GM12878 (cell line): ENCODE results near the gene TIRAP. TPM values are rescaled to one million over a fixed set of nuclear protein-coding genes. Genes with fewer than 3 reads are reported as not detected.

Experiments
- ASH2L ChIP-seq: fragments of 300-600, 200-600 bp; sonication (generic); IDR thresholded peaks from 2 replicates; pipeline ENCODE4 v1.6.1; 2017; ENCODE audit warnings: low read depth, mild to moderate bottlenecking, borderline replicate concordance
- CBFB ChIP-seq: IDR thresholded peaks from 2 replicates; pipeline ENCODE4 v1.6.1; 2016; ENCODE audit warnings: antibody characterized with exemption, low read depth
- CEBPB ChIP-seq, 2 experiments: fragments of 150-350 bp in 1 of 2; IDR thresholded peaks; 2 replicates each; pipeline ENCODE4 v1.6.1; 2012 to 2014; ENCODE audit warnings: low read depth in 2 of 2, low read length in 2 of 2, borderline replicate concordance in 1 of 2, inconsistent platforms in 1 of 2
- CHD1 ChIP-seq: IDR thresholded peaks from 2 replicates; pipeline ENCODE4 v1.6.1; 2012; ENCODE audit warnings: low read depth, low read length, improper control_type of control experiment
- EP300 ChIP-seq, 2 experiments: fragments of 150-350 bp in 1 of 2; IDR thresholded peaks; 2 replicates each; pipeline ENCODE4 v1.6.1; 2011 to 2012; ENCODE audit warnings: low read depth in 2 of 2, low read length in 2 of 2, borderline replicate concordance in 1 of 2, improper control_type of control experiment in 1 of 2, inconsistent platforms in 1 of 2; ENCODE audit not compliant: control insufficient read depth in 1 of 2
- FOXK2 ChIP-seq: fragments of 450-650 bp; IDR thresholded peaks from 2 replicates; pipeline ENCODE4 v1.6.1; 2017; ENCODE audit warnings: mild to moderate bottlenecking, moderate library complexity
- JUNB ChIP-seq: IDR thresholded peaks from 2 replicates; pipeline ENCODE4 v1.6.1; 2016; ENCODE audit warnings: antibody characterized with exemption, mild to moderate bottlenecking
- KDM1A ChIP-seq: fragments of 200-600 bp; sonication (generic); IDR thresholded peaks from 2 replicates; pipeline ENCODE4 v1.6.1; 2016; ENCODE audit warnings: borderline replicate concordance
- NFYB ChIP-seq: IDR thresholded peaks from 2 replicates; pipeline ENCODE4 v1.6.1; 2011; ENCODE audit warnings: low read depth, mild to moderate bottlenecking, low read length, improper control_type of control experiment, moderate library complexity; ENCODE audit not compliant: insufficient read depth
- SMAD1 ChIP-seq: fragments of 450-650 bp; IDR thresholded peaks from 2 replicates; pipeline ENCODE4 v1.6.1; 2018; ENCODE audit warnings: mild to moderate bottlenecking, low read depth; ENCODE audit not compliant: partially characterized antibody
- SMARCA5 ChIP-seq: fragments of 450-650 bp; IDR thresholded peaks from 2 replicates; pipeline ENCODE4 v1.6.1; 2017; ENCODE audit warnings: mild to moderate bottlenecking
- SRF ChIP-seq, 2 experiments: IDR thresholded peaks; 2 replicates each; pipeline ENCODE4 v1.6.1; 2011; ENCODE audit warnings: low read depth in 2 of 2, low read length in 2 of 2, mild to moderate bottlenecking in 1 of 2, moderate library complexity in 1 of 2
- TARDBP ChIP-seq: IDR thresholded peaks from 2 replicates; pipeline ENCODE4 v1.6.1; 2016; ENCODE audit warnings: borderline replicate concordance
- TCF12 ChIP-seq: IDR thresholded peaks from 2 replicates; pipeline ENCODE4 v1.6.1; 2011; ENCODE audit warnings: low read depth, mild to moderate bottlenecking, low read length
- TCF7 ChIP-seq: IDR thresholded peaks from 2 replicates; pipeline ENCODE4 v1.6.1; 2014; ENCODE audit warnings: antibody characterized with exemption, borderline replicate concordance
- polyA plus RNA-seq, 11 experiments: library from polyadenylated mRNA; depleted of rRNA in 4 of 11; unstranded in 6 of 11; stranded (reverse) in 5 of 11; fragments of >200 nt; fragmentation: Nextera tagmentation in 4 of 11; fragmentation: Illumina TruSeq in 1 of 11; extraction: Ambion mirVana in 4 of 11; extraction: Trizol in 1 of 11; gene quantifications; 1 replicate in 1 of 11; 2 replicates in 10 of 11; pipeline versions ENCODE4 v1.2.1 to v1.2.3, GENCODE V29; 2011 to 2016; ENCODE audit warnings: inconsistent platforms in 2 of 11, missing spikeins in 2 of 11, low read depth in 1 of 11
- total RNA-seq, 4 experiments: library from RNA; depleted of rRNA in 3 of 4; stranded (reverse); fragments of >200 nt in 3 of 4; fragmentation: Illumina TruSeq in 1 of 4; extraction: Trizol in 1 of 4; gene quantifications; 2 replicates each; pipeline versions ENCODE4 v1.2.1 to v1.2.3, GENCODE V29; 2013 to 2021
- TF ChIP-seq, protein P1 (sequence below): IDR thresholded peaks from 2 replicates; pipeline ENCODE4 v1.6.1; 2012; ENCODE audit warnings: improper control_type of control experiment, low read depth, low read length; ENCODE audit not compliant: insufficient replicate concordance
- TF ChIP-seq, protein P2 (sequence below): fragments of 150-350 bp; IDR thresholded peaks from 2 replicates; pipeline ENCODE4 v1.6.1; 2014; ENCODE audit warnings: mild to moderate bottlenecking, low read depth, low read length
- TF ChIP-seq, protein P3 (sequence below): fragments of 450-650 bp; IDR thresholded peaks from 2 replicates; pipeline ENCODE4 v1.6.1; 2018; ENCODE audit warnings: borderline replicate concordance, mild to moderate bottlenecking; ENCODE audit not compliant: partially characterized antibody
- TF ChIP-seq, protein P4 (sequence below): fragments of 450-650 bp; IDR thresholded peaks from 2 replicates; pipeline ENCODE4 v1.6.1; 2018; ENCODE audit warnings: mild to moderate bottlenecking, low read depth, moderate library complexity; ENCODE audit not compliant: partially characterized antibody

TIRAP gene
- total and polyA plus RNA-seq, 10 of the 15 experiments (the other 5 are each of a cell fraction or from before 2014, with no cell fraction given): 0.76 to 9.9 (median 4.7) TPM

DNA sequence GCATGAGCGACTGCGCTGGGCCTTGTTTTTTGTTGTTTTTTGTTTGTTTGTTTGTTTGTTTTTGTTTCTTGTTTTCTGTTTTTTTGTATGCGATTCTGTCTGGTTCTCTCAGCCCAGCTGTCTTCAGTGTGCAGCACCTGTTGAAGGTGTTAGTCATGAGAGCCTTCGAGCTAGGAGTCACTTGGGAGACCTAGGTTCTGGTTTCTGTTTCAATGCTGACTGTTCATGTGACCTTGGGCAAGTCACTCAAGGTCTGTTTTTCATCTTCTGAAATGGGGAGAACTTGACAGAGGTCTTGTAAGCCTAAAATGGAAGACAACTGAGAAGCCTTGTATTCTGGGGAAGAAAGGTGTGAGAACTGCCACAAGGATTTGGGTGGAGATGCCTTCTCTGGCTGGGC lies 22.8 kb downstream of the TIRAP start (continued):
- TF ChIP-seq, protein P1, sequence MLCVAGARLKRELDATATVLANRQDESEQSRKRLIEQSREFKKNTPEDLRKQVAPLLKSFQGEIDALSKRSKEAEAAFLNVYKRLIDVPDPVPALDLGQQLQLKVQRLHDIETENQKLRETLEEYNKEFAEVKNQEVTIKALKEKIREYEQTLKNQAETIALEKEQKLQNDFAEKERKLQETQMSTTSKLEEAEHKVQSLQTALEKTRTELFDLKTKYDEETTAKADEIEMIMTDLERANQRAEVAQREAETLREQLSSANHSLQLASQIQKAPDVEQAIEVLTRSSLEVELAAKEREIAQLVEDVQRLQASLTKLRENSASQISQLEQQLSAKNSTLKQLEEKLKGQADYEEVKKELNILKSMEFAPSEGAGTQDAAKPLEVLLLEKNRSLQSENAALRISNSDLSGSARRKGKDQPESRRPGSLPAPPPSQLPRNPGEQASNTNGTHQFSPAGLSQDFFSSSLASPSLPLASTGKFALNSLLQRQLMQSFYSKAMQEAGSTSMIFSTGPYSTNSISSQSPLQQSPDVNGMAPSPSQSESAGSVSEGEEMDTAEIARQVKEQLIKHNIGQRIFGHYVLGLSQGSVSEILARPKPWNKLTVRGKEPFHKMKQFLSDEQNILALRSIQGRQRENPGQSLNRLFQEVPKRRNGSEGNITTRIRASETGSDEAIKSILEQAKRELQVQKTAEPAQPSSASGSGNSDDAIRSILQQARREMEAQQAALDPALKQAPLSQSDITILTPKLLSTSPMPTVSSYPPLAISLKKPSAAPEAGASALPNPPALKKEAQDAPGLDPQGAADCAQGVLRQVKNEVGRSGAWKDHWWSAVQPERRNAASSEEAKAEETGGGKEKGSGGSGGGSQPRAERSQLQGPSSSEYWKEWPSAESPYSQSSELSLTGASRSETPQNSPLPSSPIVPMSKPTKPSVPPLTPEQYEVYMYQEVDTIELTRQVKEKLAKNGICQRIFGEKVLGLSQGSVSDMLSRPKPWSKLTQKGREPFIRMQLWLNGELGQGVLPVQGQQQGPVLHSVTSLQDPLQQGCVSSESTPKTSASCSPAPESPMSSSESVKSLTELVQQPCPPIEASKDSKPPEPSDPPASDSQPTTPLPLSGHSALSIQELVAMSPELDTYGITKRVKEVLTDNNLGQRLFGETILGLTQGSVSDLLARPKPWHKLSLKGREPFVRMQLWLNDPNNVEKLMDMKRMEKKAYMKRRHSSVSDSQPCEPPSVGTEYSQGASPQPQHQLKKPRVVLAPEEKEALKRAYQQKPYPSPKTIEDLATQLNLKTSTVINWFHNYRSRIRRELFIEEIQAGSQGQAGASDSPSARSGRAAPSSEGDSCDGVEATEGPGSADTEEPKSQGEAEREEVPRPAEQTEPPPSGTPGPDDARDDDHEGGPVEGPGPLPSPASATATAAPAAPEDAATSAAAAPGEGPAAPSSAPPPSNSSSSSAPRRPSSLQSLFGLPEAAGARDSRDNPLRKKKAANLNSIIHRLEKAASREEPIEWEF: no peak
- TF ChIP-seq ASH2L: no peak
- TF ChIP-seq SMARCA5: 0 out of 2 replicates have a peak, but pooled peaks have one; percentile 9
- no peak for TF ChIP-seq SRF (IDR thresholded peaks at IDR 0.05; ENCODE audit: low read depth in 2 of 2, low read length in 2 of 2)
- no peak for TF ChIP-seq CBFB
- peak in 1 of 2 experiments; percentile 27; a peak in 1 of 4 replicates for TF ChIP-seq EP300 (IDR thresholded peaks at IDR 0.05; ENCODE audit: borderline replicate concordance in 1 of 2, control insufficient read depth in 1 of 2, low read depth in 2 of 2, low read length in 2 of 2)
- peak; percentile 72; the same call in 1 of the 2 replicates for TF ChIP-seq TCF12
- no peak for TF ChIP-seq TARDBP
- no peak for TF ChIP-seq KDM1A
- TF ChIP-seq CEBPB (IDR thresholded peaks at IDR 0.05; ENCODE audit: borderline replicate concordance in 1 of 2, low read depth in 2 of 2, low read length in 2 of 2): no peak
- no peak for TF ChIP-seq JUNB
- TF ChIP-seq, protein P2, sequence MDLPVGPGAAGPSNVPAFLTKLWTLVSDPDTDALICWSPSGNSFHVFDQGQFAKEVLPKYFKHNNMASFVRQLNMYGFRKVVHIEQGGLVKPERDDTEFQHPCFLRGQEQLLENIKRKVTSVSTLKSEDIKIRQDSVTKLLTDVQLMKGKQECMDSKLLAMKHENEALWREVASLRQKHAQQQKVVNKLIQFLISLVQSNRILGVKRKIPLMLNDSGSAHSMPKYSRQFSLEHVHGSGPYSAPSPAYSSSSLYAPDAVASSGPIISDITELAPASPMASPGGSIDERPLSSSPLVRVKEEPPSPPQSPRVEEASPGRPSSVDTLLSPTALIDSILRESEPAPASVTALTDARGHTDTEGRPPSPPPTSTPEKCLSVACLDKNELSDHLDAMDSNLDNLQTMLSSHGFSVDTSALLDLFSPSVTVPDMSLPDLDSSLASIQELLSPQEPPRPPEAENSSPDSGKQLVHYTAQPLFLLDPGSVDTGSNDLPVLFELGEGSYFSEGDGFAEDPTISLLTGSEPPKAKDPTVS: no peak
- no peak for TF ChIP-seq NFYB
- TF ChIP-seq, protein P3, sequence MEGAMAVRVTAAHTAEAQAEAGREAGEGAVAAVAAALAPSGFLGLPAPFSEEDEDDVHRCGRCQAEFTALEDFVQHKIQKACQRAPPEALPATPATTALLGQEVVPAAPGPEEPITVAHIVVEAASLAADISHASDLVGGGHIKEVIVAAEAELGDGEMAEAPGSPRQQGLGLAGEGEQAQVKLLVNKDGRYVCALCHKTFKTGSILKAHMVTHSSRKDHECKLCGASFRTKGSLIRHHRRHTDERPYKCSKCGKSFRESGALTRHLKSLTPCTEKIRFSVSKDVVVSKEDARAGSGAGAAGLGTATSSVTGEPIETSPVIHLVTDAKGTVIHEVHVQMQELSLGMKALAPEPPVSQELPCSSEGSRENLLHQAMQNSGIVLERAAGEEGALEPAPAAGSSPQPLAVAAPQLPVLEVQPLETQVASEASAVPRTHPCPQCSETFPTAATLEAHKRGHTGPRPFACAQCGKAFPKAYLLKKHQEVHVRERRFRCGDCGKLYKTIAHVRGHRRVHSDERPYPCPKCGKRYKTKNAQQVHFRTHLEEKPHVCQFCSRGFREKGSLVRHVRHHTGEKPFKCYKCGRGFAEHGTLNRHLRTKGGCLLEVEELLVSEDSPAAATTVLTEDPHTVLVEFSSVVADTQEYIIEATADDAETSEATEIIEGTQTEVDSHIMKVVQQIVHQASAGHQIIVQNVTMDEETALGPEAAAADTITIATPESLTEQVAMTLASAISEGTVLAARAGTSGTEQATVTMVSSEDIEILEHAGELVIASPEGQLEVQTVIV: no peak
- TF ChIP-seq TCF7: no peak
- no peak for TF ChIP-seq SMAD1
- TF ChIP-seq, protein P4, sequence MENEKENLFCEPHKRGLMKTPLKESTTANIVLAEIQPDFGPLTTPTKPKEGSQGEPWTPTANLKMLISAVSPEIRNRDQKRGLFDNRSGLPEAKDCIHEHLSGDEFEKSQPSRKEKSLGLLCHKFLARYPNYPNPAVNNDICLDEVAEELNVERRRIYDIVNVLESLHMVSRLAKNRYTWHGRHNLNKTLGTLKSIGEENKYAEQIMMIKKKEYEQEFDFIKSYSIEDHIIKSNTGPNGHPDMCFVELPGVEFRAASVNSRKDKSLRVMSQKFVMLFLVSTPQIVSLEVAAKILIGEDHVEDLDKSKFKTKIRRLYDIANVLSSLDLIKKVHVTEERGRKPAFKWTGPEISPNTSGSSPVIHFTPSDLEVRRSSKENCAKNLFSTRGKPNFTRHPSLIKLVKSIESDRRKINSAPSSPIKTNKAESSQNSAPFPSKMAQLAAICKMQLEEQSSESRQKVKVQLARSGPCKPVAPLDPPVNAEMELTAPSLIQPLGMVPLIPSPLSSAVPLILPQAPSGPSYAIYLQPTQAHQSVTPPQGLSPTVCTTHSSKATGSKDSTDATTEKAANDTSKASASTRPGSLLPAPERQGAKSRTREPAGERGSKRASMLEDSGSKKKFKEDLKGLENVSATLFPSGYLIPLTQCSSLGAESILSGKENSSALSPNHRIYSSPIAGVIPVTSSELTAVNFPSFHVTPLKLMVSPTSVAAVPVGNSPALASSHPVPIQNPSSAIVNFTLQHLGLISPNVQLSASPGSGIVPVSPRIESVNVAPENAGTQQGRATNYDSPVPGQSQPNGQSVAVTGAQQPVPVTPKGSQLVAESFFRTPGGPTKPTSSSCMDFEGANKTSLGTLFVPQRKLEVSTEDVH: no peak
- TF ChIP-seq CHD1: no peak
- TF ChIP-seq FOXK2: no peak
